ENCODE data around the gene MCC.

MCC gene

DNA sequence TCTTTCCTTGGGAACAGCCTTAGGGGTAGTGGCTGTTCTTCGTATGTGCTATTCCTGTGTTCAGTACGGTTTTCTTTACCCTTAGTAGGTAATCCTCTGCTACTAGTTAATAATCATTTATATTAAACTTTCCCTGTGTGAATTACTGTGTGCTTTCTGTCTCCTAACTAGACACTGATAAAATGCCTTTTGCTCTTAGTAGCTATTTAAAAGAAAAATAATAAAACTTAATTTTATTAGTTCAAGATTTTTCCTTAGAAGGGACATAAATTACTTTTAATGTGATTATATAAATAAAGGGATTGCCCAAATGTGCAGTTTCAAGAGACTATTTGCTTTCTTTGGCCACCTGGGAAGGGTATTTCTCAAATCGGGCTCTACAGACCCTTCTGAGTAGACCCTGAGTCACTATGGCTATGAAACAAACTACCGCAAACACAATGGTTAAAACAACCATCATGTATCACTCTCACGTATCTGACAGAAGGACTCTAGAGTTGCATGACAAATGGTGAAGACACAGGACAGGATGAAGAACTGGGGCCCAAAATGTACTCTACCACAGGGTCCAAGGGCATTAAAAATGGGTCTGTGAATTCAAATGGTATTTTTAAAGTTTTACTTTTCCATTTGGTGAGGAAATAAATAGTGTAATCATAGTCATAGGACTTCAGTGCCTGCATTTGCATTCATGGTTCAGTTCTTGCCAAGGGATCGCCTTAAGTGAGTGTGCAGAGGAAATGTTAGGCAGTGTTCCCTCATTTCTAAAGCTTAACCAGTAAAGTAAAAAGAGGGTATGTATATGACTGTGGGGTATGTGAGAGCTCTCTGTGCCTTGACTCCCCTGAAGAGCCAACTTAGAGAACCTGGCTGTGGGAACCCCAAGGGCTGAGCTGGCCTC is 150.5 kb downstream of the MCC start:
- Histone ChIP-seq H3K36me3 (ENCODE audit: control insufficient read depth, low read depth, low read length) (no peaks in the 10 kb centered on the region), H3K4me1 (ENCODE audit: control insufficient read depth, low read depth, low read length) (peaks cover 3% of the 10 kb centered on the region), H3K9ac (ENCODE audit: low read length) (no peak overlapping the region), H3K27ac (ENCODE audit: low read length) (no peak overlapping the region), H3K9me3 (ENCODE audit: control insufficient read depth, low read depth, low read length) (no peaks in the 10 kb centered on the region), H3K27me3 (ENCODE audit: control insufficient read depth, insufficient read depth, low read length) (no peaks in the 10 kb centered on the region), H3K4me3 (ENCODE audit: low read length) (no peak overlapping the region)

- Histone ChIP-seq H3K27ac (ENCODE audit: low read length) (no peak overlapping the region), H3K27me3 (ENCODE audit: control insufficient read depth, insufficient read depth, low read length) (no peaks in the 10 kb centered on the region), H3K9me3 (ENCODE audit: control insufficient read depth, low read depth, low read length) (no peaks in the 10 kb centered on the region), H3K9ac (ENCODE audit: low read length) (no peak overlapping the region), H3K4me1 (ENCODE audit: control insufficient read depth, low read depth, low read length) (peaks cover 3% of the 10 kb centered on the region), H3K36me3 (ENCODE audit: control insufficient read depth, low read depth, low read length) (no peaks in the 10 kb centered on the region), H3K4me3 (ENCODE audit: low read length) (no peak overlapping the region)
Measured at GRCh38 chr5:113336975-113337374, 151.3 kb downstream of the MCC start.

GRCh38 chr5:113333411-113333810 is 154.8 kb downstream of the MCC start:
- Histone ChIP-seq H3K4me3 (ENCODE audit: low read length) (no peak overlapping the region), H3K9me3 (ENCODE audit: control insufficient read depth, low read depth, low read length) (no peaks in the 10 kb centered on the region), H3K4me1 (ENCODE audit: control insufficient read depth, low read depth, low read length) (peaks cover 3% of the 10 kb centered on the region), H3K27me3 (ENCODE audit: control insufficient read depth, insufficient read depth, low read length) (no peaks in the 10 kb centered on the region), H3K9ac (ENCODE audit: low read length) (no peak overlapping the region), H3K36me3 (ENCODE audit: control insufficient read depth, low read depth, low read length) (no peaks in the 10 kb centered on the region), H3K27ac (ENCODE audit: low read length) (no peak overlapping the region)

DNA sequence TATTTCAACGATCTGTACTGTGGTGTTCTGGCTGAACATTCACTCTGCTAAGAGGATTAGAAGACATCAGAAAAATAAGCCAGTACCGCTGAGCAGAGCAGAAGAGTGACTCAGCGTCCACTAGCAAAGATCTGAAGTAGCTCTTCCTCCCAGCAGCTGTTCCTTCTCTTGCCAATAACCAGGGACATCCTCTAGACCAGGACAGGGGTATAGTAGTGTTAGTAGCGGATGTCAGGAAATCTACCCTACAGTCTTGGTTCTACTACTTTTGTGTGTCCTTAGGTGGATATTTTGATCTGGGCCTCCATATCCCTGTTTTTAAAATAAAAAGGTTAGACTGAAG is 157.1 kb downstream of the MCC start:
- H3K9me3 ChIP-seq (ENCODE audit: control insufficient read depth, low read depth, low read length): no peaks in the 10 kb centered on the region
- no peaks in the 10 kb centered on the region for H3K27me3 ChIP-seq (ENCODE audit: control insufficient read depth, insufficient read depth, low read length)
- no peak overlapping the region for H3K27ac ChIP-seq (ENCODE audit: low read length)
- H3K4me3 ChIP-seq (ENCODE audit: low read length): no peak overlapping the region
- no peak overlapping the region for H3K9ac ChIP-seq (ENCODE audit: low read length)
- H3K4me1 ChIP-seq (ENCODE audit: control insufficient read depth, low read depth, low read length): peaks cover 3% of the 10 kb centered on the region
- no peaks in the 10 kb centered on the region for H3K36me3 ChIP-seq (ENCODE audit: control insufficient read depth, low read depth, low read length)

DNA sequence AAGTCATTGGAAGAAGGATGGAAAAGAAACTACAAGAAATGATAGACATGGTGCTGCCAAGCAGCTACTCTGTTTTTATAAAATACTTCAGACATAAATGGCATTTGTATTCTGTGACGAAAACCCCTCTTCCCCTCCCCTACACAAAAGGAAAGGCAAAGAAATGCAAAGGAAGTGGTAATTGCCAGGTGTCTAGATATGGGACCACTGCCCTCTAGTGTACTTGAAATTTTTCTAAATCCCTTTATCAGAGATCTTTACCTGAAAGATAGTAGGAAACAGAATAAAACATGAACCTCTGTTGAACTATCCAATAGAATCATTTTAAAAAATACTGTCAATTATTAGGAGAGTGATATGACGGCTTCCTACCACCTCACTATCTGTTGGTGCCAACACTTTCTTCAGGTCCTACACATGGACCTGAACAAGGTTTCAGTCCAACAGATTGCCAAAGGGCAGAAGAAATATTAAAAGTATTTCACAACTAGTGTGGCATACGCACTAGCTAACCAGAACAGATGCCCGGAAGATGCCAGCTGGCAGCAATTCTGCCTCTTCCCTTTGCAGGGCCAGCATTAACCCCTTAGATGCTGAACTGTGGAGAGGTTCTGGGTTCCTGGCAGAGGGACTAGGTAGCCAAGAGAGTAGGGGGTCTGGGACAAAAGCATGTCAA is 157.6 kb downstream of the MCC start:
- Histone ChIP-seq H3K4me3 (ENCODE audit: low read length) (no peak overlapping the region), H3K9me3 (ENCODE audit: control insufficient read depth, low read depth, low read length) (no peaks in the 10 kb centered on the region), H3K9ac (ENCODE audit: low read length) (no peak overlapping the region), H3K27ac (ENCODE audit: low read length) (no peak overlapping the region), H3K36me3 (ENCODE audit: control insufficient read depth, low read depth, low read length) (no peaks in the 10 kb centered on the region), H3K4me1 (ENCODE audit: control insufficient read depth, low read depth, low read length) (peaks cover 3% of the 10 kb centered on the region), H3K27me3 (ENCODE audit: control insufficient read depth, insufficient read depth, low read length) (no peaks in the 10 kb centered on the region)

GRCh38 chr5:113329981-113330380 is 158.3 kb downstream of the MCC start:
- no peaks in the 10 kb centered on the region for H3K9me3 ChIP-seq (ENCODE audit: control insufficient read depth, low read depth, low read length)
- peaks cover 3% of the 10 kb centered on the region for H3K4me1 ChIP-seq (ENCODE audit: control insufficient read depth, low read depth, low read length)
- H3K36me3 ChIP-seq (ENCODE audit: control insufficient read depth, low read depth, low read length): no peaks in the 10 kb centered on the region
- no peaks in the 10 kb centered on the region for H3K27me3 ChIP-seq (ENCODE audit: control insufficient read depth, insufficient read depth, low read length)
- no peak overlapping the region for H3K4me3 ChIP-seq (ENCODE audit: low read length)
- H3K27ac ChIP-seq (ENCODE audit: low read length): no peak overlapping the region
- no peak overlapping the region for H3K9ac ChIP-seq (ENCODE audit: low read length)

- Histone ChIP-seq H3K27ac (ENCODE audit: low read length) (no peak overlapping the region), H3K4me1 (ENCODE audit: control insufficient read depth, low read depth, low read length) (peaks cover 4% of the 10 kb centered on the region), H3K27me3 (ENCODE audit: control insufficient read depth, insufficient read depth, low read length) (no peaks in the 10 kb centered on the region), H3K9ac (ENCODE audit: low read length) (no peak overlapping the region), H3K9me3 (ENCODE audit: control insufficient read depth, low read depth, low read length) (no peaks in the 10 kb centered on the region), H3K4me3 (ENCODE audit: low read length) (no peak overlapping the region), H3K36me3 (ENCODE audit: control insufficient read depth, low read depth, low read length) (no peaks in the 10 kb centered on the region)
Measured at GRCh38 chr5:113325054-113325453, 163.2 kb downstream of the MCC start.

DNA sequence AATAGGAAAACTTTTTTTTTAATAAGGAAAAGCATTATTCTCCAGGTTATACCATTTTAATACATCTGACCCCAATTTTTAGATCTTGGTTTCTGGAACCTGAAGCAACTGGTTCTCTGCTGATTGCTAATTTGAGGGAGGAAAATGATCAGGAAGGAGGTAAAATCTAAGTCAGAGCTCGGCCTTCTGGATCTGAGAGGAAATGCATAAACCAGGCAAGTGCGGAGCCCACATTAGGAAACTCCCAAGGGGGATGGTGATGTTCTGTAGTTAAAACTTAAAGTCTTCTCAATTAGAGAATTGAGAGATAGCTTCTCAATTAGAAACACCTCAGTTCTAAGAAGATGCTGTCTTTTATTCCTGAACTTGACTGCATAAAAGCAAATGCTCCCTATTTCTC is 167.0 kb downstream of the MCC start:
- H3K27ac ChIP-seq (ENCODE audit: low read length): no peak overlapping the region
- H3K9me3 ChIP-seq (ENCODE audit: control insufficient read depth, low read depth, low read length): no peaks in the 10 kb centered on the region
- peaks cover 4% of the 10 kb centered on the region for H3K4me1 ChIP-seq (ENCODE audit: control insufficient read depth, low read depth, low read length)
- H3K36me3 ChIP-seq (ENCODE audit: control insufficient read depth, low read depth, low read length): no peaks in the 10 kb centered on the region
- H3K9ac ChIP-seq (ENCODE audit: low read length): no peak overlapping the region
- no peak overlapping the region for H3K4me3 ChIP-seq (ENCODE audit: low read length)
- H3K27me3 ChIP-seq (ENCODE audit: control insufficient read depth, insufficient read depth, low read length): no peaks in the 10 kb centered on the region

- Histone ChIP-seq H3K9ac (ENCODE audit: low read length) (no peak overlapping the region), H3K9me3 (ENCODE audit: control insufficient read depth, low read depth, low read length) (no peaks in the 10 kb centered on the region), H3K36me3 (ENCODE audit: control insufficient read depth, low read depth, low read length) (no peaks in the 10 kb centered on the region), H3K27ac (ENCODE audit: low read length) (no peak overlapping the region), H3K4me3 (ENCODE audit: low read length) (no peak overlapping the region), H3K4me1 (ENCODE audit: control insufficient read depth, low read depth, low read length) (peaks cover 4% of the 10 kb centered on the region), H3K27me3 (ENCODE audit: control insufficient read depth, insufficient read depth, low read length) (no peaks in the 10 kb centered on the region)
Measured at GRCh38 chr5:113320273-113320780, 167.9 kb downstream of the MCC start.

GRCh38 chr5:113319256-113320053 is 168.8 kb downstream of the MCC start:
- no peak overlapping the region for H3K27ac ChIP-seq (ENCODE audit: low read length)
- no peaks in the 10 kb centered on the region for H3K36me3 ChIP-seq (ENCODE audit: control insufficient read depth, low read depth, low read length)
- no peaks in the 10 kb centered on the region for H3K27me3 ChIP-seq (ENCODE audit: control insufficient read depth, insufficient read depth, low read length)
- H3K4me3 ChIP-seq (ENCODE audit: low read length): no peak overlapping the region
- H3K4me1 ChIP-seq (ENCODE audit: control insufficient read depth, low read depth, low read length): peaks cover 4% of the 10 kb centered on the region
- H3K9me3 ChIP-seq (ENCODE audit: control insufficient read depth, low read depth, low read length): no peaks in the 10 kb centered on the region
- no peak overlapping the region for H3K9ac ChIP-seq (ENCODE audit: low read length)

GRCh38 chr5:113317636-113318035 is 170.6 kb downstream of the MCC start:
- Histone ChIP-seq H3K36me3 (ENCODE audit: control insufficient read depth, low read depth, low read length) (no peaks in the 10 kb centered on the region), H3K9ac (ENCODE audit: low read length) (no peak overlapping the region), H3K27me3 (ENCODE audit: control insufficient read depth, insufficient read depth, low read length) (no peaks in the 10 kb centered on the region), H3K9me3 (ENCODE audit: control insufficient read depth, low read depth, low read length) (no peaks in the 10 kb centered on the region), H3K4me3 (ENCODE audit: low read length) (no peak overlapping the region), H3K4me1 (ENCODE audit: control insufficient read depth, low read depth, low read length) (peaks cover 4% of the 10 kb centered on the region), H3K27ac (ENCODE audit: low read length) (no peak overlapping the region)
